Astrocyte (in vitro differentiated cells and primary cell): ENCODE results near the gene SLC26A6. TPM values are rescaled to one million over a fixed set of nuclear protein-coding genes. Genes with fewer than 3 reads are reported as not detected.

Experiments used
- DNase-seq: peaks from one replicate; pipeline ENCODE4 v3.0.0-alpha.2; 2010; ENCODE audit warnings: low read depth
- FAIRE-seq: peaks from 2 replicates; lab custom pipeline; 2011; peaks lifted over from hg19 to GRCh38; lab: Jason Lieb, UNC
- H2AFZ ChIP-seq: 2 replicates; pipeline ENCODE4 v1.6.0; 2012; ENCODE audit warnings: low read depth, low read length, inconsistent platforms
- H3K27ac ChIP-seq: 2 replicates; pipeline ENCODE4 v1.5.1; 2011; ENCODE audit warnings: low read depth, low read length, inconsistent platforms
- H3K27me3 ChIP-seq: 2 replicates; pipeline ENCODE4 v1.6.0; 2011; ENCODE audit warnings: low read length, inconsistent platforms; ENCODE audit not compliant: insufficient read depth
- H3K36me3 ChIP-seq: 2 replicates; pipeline ENCODE4 v1.5.1; 2011; ENCODE audit warnings: low read length, inconsistent platforms; ENCODE audit not compliant: insufficient read depth
- H3K4me1 ChIP-seq: 2 replicates; pipeline ENCODE4 v1.5.1; 2011; ENCODE audit warnings: low read length, inconsistent platforms; ENCODE audit not compliant: insufficient read depth
- H3K4me2 ChIP-seq: 2 replicates; pipeline ENCODE4 v1.6.0; 2012; ENCODE audit warnings: low read length, inconsistent platforms
- H3K4me3 ChIP-seq: 2 replicates; pipeline ENCODE4 v1.5.1; 2011; ENCODE audit warnings: low read depth, mild to moderate bottlenecking, low read length, inconsistent platforms; ENCODE audit not compliant: insufficient read depth
- H3K79me2 ChIP-seq: 2 replicates; pipeline ENCODE4 v1.6.0; 2012; ENCODE audit warnings: mild to moderate bottlenecking, low read length, inconsistent platforms; ENCODE audit not compliant: insufficient read depth
- H3K9ac ChIP-seq: 2 replicates; pipeline ENCODE4 v1.6.0; 2012; ENCODE audit warnings: mild to moderate bottlenecking, low read length, inconsistent platforms
- H3K9me3 ChIP-seq: 2 replicates; pipeline ENCODE4 v1.5.1; 2012; ENCODE audit warnings: low read depth, mild to moderate bottlenecking, low read length, inconsistent platforms; ENCODE audit not compliant: insufficient read depth
- H4K20me1 ChIP-seq: 2 replicates; pipeline ENCODE4 v1.6.0; 2012; ENCODE audit warnings: low read length, inconsistent platforms; ENCODE audit not compliant: insufficient read depth
- H3K27ac Mint-ChIP-seq: one replicate; pipeline ENCODE4 v1.8.0; 2021; ENCODE audit warnings: mild to moderate bottlenecking, mixed read lengths; ENCODE audit not compliant: unreplicated experiment
- H3K27me3 Mint-ChIP-seq: one replicate; pipeline ENCODE4 v1.8.0; 2021; ENCODE audit warnings: low read depth, mixed read lengths; ENCODE audit not compliant: unreplicated experiment
- H3K36me3 Mint-ChIP-seq: one replicate; pipeline ENCODE4 v1.8.0; 2021; ENCODE audit warnings: low read depth, mixed read lengths; ENCODE audit not compliant: unreplicated experiment
- H3K4me1 Mint-ChIP-seq: one replicate; pipeline ENCODE4 v1.8.0; 2021; ENCODE audit warnings: low read depth, mixed read lengths; ENCODE audit not compliant: unreplicated experiment
- H3K4me3 Mint-ChIP-seq: one replicate; pipeline ENCODE4 v1.8.0; 2021; ENCODE audit warnings: mild to moderate bottlenecking, moderate library complexity, mixed read lengths; ENCODE audit not compliant: unreplicated experiment
- H3K9me3 Mint-ChIP-seq: one replicate; pipeline ENCODE4 v1.8.0; 2021; ENCODE audit warnings: mild to moderate bottlenecking, mixed read lengths; ENCODE audit not compliant: unreplicated experiment
- EZH2 ChIP-seq: IDR thresholded peaks from 2 replicates; pipeline ENCODE4 v1.6.1; 2012; ENCODE audit warnings: mild to moderate bottlenecking, low read length, inconsistent platforms; ENCODE audit not compliant: insufficient read depth
- total RNA-seq: library from RNA; stranded (reverse); gene quantifications from 2 replicates; pipeline ENCODE4 v1.2.1, GENCODE V29; 2021
- TF ChIP-seq, protein P1 (sequence below): IDR thresholded peaks from 2 replicates; pipeline ENCODE4 v1.5.1; 2011; ENCODE audit warnings: low read depth, mild to moderate bottlenecking, inconsistent platforms, low read length, moderate library complexity; ENCODE audit not compliant: insufficient read depth

Gene SLC26A6
- total RNA-seq, 1 donor from 2014 or later: 32.0 TPM

DNA sequence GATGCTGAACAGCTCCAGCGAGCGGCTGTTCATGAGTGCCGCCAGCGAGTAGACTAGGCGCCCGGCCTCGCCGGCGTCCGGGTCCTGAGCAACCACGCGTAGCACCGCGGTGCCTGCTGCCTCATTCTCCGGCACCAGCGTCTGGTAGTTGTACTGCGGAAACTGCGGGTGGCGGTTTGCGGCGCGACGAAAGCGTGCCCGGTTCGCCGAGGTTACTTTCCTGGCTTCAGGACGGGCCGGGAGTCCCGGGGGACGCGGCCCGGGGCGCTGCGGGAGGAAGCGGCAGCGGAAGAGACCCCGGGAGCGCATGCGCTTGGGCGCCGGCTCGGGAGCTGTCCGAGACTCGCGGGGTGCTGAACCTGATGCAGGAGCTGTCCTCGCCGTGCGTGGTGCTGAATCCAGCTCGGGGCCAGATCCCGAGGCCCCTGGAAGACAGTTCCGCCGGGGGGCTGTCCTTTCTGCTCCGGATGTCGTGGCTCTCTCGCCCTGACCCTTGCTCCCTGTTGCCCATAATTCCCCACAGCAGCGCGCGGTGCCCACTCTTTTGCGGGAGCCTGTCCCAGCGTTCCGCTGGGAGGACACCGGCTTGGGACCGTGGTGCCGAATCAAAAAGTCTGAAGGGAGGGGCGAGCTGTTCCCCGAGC is 26.4 kb upstream of the SLC26A6 start:
- no peak overlapping the region for H3K27ac Mint-ChIP-seq
- no peak overlapping the region for H3K27ac ChIP-seq

DNA sequence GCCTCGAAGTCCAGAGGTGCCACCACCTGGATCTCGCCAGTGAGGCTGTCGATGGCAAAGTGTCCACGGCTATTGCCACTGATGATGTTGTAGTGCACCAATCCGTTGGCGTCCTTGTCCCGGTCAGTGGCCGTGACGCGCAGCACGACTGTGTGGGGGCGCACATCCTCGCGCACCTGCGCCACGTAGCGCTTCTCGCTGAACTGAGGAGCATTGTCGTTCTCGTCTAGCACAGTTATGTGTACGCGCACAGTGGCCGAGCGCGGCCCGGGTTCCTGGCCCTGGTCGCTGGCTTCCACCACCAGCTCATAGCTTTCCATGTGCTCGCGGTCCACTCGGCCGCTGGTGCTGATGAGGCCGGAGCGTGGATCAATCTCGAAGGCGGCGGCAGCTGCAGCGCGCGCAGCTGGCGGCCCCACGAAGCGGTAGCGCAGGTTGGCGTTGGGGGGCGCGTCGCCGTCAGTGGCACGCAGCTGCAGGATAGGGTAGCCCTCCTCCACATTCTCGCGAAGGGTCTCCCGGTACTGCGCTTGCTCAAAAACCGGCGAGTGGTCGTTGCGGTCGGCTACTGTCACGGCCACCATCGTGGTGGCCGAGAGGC is 25.6 kb upstream of the SLC26A6 start:
- H3K36me3 ChIP-seq: no peaks in the 10 kb centered on the region
- no peaks in the 10 kb centered on the region for H3K27me3 ChIP-seq
- FAIRE-seq (no peak), DNase-seq (no peak)
- no peak for TF ChIP-seq EZH2
- TF ChIP-seq, protein P1, sequence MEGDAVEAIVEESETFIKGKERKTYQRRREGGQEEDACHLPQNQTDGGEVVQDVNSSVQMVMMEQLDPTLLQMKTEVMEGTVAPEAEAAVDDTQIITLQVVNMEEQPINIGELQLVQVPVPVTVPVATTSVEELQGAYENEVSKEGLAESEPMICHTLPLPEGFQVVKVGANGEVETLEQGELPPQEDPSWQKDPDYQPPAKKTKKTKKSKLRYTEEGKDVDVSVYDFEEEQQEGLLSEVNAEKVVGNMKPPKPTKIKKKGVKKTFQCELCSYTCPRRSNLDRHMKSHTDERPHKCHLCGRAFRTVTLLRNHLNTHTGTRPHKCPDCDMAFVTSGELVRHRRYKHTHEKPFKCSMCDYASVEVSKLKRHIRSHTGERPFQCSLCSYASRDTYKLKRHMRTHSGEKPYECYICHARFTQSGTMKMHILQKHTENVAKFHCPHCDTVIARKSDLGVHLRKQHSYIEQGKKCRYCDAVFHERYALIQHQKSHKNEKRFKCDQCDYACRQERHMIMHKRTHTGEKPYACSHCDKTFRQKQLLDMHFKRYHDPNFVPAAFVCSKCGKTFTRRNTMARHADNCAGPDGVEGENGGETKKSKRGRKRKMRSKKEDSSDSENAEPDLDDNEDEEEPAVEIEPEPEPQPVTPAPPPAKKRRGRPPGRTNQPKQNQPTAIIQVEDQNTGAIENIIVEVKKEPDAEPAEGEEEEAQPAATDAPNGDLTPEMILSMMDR: no peak
- peaks cover 2% of the 10 kb centered on the region for H3K4me1 Mint-ChIP-seq
- H3K79me2 ChIP-seq: no peaks in the 10 kb centered on the region
- H3K27me3 Mint-ChIP-seq: no peaks in the 10 kb centered on the region
- H3K4me1 ChIP-seq: peaks cover 15% of the 10 kb centered on the region
- H3K27ac ChIP-seq: no peak overlapping the region
- peaks cover 4% of the 10 kb centered on the region for H4K20me1 ChIP-seq
- peaks cover 9% of the 10 kb centered on the region for H3K9me3 Mint-ChIP-seq
- peaks cover 28% of the 10 kb centered on the region for H3K36me3 Mint-ChIP-seq
- no peak overlapping the region for H3K9ac ChIP-seq
- peak overlapping the region; percentile 97 for H3K4me2 ChIP-seq
- peaks cover 5% of the 10 kb centered on the region for H3K9me3 ChIP-seq
- no peak overlapping the region for H3K27ac Mint-ChIP-seq
- peak overlapping the region; percentile 91 for H2AFZ ChIP-seq
- peak overlapping the region; percentile 65 for H3K4me3 ChIP-seq
- no peak overlapping the region for H3K4me3 Mint-ChIP-seq

More for the DNA sequence above, 26.4 kb upstream of the SLC26A6 start:
- H3K9me3 ChIP-seq: peaks cover 5% of the 10 kb centered on the region
- H3K9ac ChIP-seq: no peak overlapping the region
- H3K4me3 Mint-ChIP-seq: peak overlapping the region; percentile 82
- peaks cover 30% of the 10 kb centered on the region for H3K36me3 Mint-ChIP-seq
- peak overlapping the region; percentile 91 for H2AFZ ChIP-seq
- TF ChIP-seq, protein P1: no peak
- FAIRE-seq: no peak
- H3K4me3 ChIP-seq: peak overlapping the region; percentile 65
- DNase-seq: peak; percentile 11
- no peaks in the 10 kb centered on the region for H3K36me3 ChIP-seq
- no peaks in the 10 kb centered on the region for H3K79me2 ChIP-seq
- no peaks in the 10 kb centered on the region for H3K27me3 ChIP-seq
- peaks cover 9% of the 10 kb centered on the region for H3K9me3 Mint-ChIP-seq
- H3K27me3 Mint-ChIP-seq: no peaks in the 10 kb centered on the region
- peak overlapping the region; percentile 97 for H3K4me2 ChIP-seq
- peaks cover 4% of the 10 kb centered on the region for H4K20me1 ChIP-seq
- H3K4me1 ChIP-seq: peaks cover 15% of the 10 kb centered on the region
- peaks cover 2% of the 10 kb centered on the region for H3K4me1 Mint-ChIP-seq

DNA sequence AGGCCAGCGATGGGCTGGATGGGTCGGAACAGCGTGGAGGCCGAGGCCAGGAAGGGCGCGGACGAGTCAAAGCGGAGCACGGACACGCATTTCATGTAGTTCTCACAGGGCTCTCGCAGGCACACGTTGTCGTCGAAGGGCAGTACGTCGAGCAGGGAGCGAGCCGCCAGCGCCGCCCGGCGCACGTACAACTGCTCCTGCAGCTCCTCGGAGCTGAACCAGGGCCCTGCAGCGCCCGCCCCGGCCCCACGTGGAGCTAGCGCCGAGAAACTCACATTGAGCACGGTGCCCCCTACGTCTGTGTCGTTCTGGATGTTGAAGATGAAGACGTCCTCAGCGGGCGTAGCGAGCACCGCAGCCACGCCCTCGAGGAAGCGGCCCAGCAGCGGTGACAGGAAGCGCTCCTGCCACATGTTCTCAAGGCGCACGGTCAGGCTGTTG is 21.6 kb upstream of the SLC26A6 start:
- DNase-seq: no peak
- Histone ChIP-seq H3K4me3 (no peak overlapping the region), H3K9me3 (peaks cover 5% of the 10 kb centered on the region), H3K4me2 (peak overlapping the region; percentile 80), H3K27ac (no peak overlapping the region), H3K4me1 (peaks cover 6% of the 10 kb centered on the region), H4K20me1 (peaks cover 3% of the 10 kb centered on the region), H3K79me2 (no peaks in the 10 kb centered on the region), H2AFZ (peak overlapping the region; percentile 60), H3K27me3 (no peaks in the 10 kb centered on the region), H3K9ac (no peak overlapping the region), H3K36me3 (no peaks in the 10 kb centered on the region)
- TF ChIP-seq, protein P1: no peak
- TF ChIP-seq EZH2: no peak
- H3K27ac Mint-ChIP-seq: no peak overlapping the region
- H3K4me3 Mint-ChIP-seq: no peak overlapping the region
- no peaks in the 10 kb centered on the region for H3K4me1 Mint-ChIP-seq
- peaks cover 7% of the 10 kb centered on the region for H3K27me3 Mint-ChIP-seq
- FAIRE-seq: no peak
- peaks cover 47% of the 10 kb centered on the region for H3K36me3 Mint-ChIP-seq
- peaks cover 12% of the 10 kb centered on the region for H3K9me3 Mint-ChIP-seq
